H54 (cell line): ENCODE results near the gene RDH8.

Experiments
- DNase-seq: peaks from one replicate; pipeline ENCODE4 v3.0.0; 2011; ENCODE audit warnings: low spot score, mixed read lengths; ENCODE audit not compliant: insufficient read length
- FAIRE-seq: peaks from 3 replicates; lab custom pipeline; 2011; peaks lifted over from hg19 to GRCh38; lab: Jason Lieb, UNC
- POLR2A ChIP-seq: IDR thresholded peaks from 2 replicates; pipeline ENCODE4 v1.6.1; 2011; ENCODE audit warnings: low read depth, mild to moderate bottlenecking, low read length

The RDH8 gene, protein sequence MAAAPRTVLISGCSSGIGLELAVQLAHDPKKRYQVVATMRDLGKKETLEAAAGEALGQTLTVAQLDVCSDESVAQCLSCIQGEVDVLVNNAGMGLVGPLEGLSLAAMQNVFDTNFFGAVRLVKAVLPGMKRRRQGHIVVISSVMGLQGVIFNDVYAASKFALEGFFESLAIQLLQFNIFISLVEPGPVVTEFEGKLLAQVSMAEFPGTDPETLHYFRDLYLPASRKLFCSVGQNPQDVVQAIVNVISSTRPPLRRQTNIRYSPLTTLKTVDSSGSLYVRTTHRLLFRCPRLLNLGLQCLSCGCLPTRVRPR

DNA sequence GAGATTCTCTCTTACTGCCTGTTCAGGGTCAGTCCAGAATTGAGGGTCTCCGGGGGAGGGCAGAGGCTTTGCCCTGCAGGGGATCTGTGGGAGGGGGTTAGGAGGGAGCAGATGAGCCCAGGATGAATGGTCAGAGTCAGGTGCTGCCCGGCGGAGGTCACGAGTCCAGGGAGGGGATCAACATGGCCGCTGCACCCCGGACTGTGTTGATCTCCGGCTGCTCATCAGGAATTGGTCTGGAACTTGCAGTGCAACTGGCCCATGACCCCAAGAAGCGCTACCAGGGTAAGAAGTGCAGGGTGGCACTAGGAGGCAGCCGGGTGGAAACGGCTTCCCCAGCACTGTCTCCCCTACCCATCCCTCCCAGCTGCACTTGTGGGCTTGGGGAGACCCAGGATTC is at the start of gene RDH8:
Gene RDH8, plus strand, starts transcription at position 168 of the 400 bp plus-strand sequence. Its CDS starts 15 bp downstream, at position 183.
- DNase-seq (no peak), FAIRE-seq (no peak)
- no peak for TF ChIP-seq POLR2A

DNA sequence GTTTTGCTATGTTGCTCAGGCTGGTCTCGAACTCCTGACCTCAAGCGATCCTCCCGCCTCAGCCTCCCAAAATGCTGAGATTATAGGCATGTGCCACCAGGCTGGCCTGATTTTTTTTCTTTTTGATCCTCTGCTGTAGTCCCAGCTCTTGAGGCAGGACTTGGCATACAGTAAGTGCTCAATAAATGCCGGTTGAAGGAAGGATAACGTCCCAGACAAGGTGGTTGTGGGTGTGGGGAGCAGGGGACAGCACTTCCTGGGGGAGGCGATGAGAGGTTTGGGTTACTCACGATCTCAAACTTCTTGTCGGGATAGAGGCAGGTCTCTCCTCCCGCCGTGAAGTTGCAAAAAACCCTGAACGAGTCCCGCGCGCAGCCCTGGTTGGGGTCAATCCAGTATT is 47.3 kb upstream of the RDH8 start:
- DNase-seq (no peak), FAIRE-seq (no peak)
- no peak for TF ChIP-seq POLR2A

DNA sequence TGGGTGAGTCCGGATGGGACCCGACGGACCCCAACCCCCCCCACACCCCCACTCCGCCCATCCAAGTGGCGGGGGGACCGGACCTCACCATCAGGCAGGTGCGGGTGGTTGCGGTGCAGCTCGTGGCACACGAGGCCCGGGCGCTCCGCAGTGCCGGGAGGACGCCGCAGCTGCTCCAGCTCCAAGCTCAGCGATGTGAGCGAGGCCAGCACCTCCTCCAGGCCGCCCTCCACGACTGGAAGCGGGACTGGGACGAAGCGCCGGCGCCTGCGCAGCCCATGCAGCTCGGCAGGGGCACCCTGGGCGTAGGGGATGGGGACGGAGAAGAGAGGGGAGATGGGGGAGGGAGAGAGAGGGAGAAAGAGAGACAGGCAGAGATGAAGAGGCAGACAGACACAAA is 46.8 kb upstream of the RDH8 start:
- no peak for FAIRE-seq
- DNase-seq, result no peak
- no peak for TF ChIP-seq POLR2A

DNA sequence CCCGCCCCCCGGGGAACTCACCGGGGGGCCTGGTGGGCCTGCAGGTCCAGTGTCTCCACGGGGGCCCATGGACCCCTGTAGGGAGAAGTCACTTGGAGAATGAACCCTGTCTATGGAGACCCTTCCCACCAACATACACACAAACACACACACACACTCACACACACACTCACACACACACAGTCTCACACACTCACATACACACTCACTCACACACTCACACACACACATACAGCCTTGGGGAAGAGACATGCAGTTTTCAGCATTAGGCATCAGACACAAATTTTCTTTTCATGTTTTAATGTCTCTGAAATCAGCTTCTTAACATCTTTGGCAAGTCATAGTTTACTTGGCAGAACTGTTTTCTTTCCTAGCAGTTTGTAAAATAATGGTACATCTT is 46.0 kb upstream of the RDH8 start:
- DNase-seq (no peak), FAIRE-seq (no peak)
- no peak for TF ChIP-seq POLR2A

DNA sequence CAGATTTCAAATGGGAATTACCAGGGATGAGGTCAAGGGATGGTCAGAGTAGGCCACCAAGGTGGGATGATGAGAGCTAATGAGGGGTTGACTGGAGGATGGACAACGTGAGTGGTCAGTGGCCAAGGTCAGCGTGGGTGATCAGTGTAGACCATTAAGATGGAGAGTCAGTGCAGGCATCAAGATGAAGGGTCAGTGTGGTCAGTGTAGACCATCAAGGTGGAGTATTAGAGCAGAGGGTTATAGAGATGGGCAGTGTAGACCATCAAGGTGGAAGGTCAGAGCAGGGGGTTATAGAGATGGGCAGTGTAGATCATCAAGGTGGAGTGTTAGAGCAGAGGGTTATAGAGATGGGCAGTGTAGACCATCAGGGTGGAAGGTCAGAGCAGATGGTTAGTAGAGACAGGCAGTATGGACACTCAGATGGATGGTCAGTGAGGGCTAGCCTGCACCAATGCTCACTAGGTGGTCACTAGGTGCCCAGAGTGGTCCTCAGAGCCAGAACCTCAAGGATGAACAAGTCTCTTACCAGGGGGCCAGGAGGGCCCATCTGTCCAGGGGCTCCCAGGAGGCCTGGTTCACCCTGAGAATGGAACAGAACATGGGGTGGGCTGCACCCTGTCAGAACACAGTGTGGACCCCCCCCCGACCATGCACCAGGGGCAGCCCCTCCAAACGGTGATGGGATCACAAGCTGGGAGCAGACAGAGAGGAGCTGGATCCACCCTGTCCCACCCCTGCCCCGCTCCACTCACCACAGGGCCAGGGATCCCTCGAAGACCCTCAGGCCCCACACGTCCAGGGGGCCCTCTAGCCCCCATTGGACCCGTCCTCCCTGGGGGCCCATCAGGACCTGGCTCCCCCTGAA is 44.2 kb upstream of the RDH8 start:
- FAIRE-seq (no peak), DNase-seq (no peak)
- no peak for TF ChIP-seq POLR2A

DNA sequence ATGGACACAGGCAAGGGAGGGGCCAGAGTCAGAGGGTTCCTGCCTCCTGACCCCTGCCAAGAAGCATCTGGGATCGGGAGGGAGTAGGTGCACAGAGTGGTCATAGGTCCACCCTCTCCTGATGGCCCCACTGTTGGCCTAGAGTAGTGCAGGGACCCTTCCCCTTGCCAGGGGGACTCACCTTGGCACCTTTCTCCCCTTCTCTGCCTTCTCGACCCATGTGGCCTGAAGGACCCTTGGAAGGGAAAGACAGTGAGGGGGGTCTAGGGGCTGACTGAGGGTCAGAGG is 43.7 kb upstream of the RDH8 start:
- no peak for FAIRE-seq
- no peak for DNase-seq

DNA sequence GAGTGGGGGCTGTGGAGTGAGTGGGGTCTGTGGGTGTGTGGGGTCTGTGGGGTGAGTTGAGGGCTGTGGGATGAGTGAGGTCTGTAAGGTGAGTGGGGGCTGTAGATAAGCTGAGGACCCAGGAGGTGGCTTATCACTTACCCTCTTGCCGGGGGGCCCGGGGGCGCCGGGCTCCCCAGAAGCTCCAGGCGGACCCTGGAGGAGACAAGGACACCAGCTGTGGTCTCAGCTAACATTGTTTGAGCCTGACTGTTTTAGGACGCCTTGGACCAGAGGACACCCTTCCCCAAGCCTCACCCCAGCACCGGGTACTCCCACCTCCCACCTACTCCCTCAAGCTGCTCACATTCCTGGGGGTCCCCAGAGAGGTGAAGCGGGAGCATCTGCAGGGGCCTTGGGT is 42.8 kb upstream of the RDH8 start:
- no peak for TF ChIP-seq POLR2A
- FAIRE-seq (no peak), DNase-seq (no peak)

More for the DNA sequence above, 43.7 kb upstream of the RDH8 start:
- TF ChIP-seq POLR2A, result no peak

DNA sequence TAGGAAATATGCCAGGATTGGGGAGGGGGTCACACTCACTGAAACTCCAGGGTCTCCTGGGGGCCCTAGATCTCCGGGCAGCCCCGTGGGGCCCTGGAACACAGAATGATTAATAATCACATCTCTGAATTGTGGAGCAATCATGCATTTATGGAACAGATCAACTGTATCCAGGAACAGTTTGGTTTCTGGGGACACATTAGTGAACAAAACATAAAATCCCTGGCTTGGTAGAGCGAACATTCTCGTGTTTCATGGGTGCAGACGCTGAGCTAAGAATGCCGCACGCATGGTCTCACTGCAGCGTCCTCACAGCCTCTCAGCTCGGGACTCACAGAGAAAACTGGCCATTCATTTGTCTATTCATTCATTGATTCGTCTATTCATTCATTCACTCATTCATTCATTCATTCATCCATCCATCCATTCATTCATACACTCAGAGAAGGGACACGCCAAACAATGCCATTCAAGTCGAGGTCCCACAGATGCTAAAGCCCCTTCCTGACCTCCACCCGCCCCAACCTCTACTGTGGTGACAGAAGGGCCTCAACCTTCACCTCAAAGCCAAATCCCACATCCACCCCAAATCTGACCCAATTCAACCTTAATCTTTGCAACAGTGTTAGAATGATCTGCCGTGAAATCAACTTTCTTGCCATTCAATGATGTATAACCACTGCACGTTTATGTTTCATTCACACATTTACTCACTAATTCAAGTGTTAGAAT is 42.0 kb upstream of the RDH8 start:
- DNase-seq, result no peak
- no peak for TF ChIP-seq POLR2A
- FAIRE-seq, result no peak

DNA sequence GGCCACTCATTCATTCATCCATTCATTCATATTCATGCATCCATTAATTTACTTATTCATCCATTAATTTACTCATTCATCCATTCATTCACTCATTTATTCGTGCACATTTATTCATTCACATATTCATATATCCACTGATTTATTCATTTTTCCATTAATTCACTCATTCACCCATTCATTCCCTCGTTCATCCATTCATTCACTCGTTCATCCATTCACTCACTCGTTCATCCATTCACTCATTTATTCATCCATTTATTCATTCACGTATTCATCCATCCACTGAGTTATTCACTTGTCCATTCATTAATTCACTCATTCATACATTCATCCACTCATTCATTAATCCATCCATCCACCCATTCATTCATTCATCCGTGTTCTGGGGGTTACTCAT is 41.2 kb upstream of the RDH8 start:
- FAIRE-seq (no peak), DNase-seq (no peak)
- TF ChIP-seq POLR2A, result no peak

DNA sequence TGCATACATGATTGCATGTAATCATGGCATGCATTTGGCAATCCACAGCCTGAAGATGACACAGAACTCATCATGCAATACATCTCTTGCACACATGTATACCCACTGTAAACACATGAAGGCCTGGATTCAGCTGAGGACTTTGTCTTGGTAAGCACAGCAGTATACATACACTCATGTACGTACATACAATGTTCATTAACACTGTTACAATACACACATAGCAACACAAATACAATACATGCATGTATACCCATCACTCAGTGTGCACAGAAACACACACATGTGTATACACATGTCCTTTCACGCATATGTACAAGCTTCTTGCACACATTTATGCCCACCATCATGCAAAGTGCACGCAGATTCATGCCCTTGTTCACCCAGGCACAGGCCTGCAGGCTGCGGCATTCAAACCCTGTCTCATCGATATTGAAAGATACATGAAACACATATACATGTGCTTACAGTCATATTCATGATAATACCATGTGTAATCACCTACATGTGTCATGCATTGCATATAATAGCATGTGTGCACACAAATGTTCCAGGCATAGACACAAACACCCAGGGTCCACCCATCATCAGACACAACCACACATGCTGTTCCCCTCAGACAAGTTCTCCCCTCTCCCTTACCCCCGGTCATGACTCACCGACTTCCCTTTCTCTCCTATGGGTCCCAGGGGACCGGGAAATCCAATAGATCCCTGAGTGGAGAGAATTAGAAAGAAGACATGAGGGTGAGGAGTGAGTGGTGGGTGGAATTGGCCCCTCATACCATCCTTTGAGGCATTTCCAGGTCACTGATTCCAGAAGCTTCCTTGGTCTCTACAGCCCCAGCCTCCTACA is 31.6 kb upstream of the RDH8 start:
- TF ChIP-seq POLR2A, result no peak
- FAIRE-seq (no peak), DNase-seq (no peak)

DNA sequence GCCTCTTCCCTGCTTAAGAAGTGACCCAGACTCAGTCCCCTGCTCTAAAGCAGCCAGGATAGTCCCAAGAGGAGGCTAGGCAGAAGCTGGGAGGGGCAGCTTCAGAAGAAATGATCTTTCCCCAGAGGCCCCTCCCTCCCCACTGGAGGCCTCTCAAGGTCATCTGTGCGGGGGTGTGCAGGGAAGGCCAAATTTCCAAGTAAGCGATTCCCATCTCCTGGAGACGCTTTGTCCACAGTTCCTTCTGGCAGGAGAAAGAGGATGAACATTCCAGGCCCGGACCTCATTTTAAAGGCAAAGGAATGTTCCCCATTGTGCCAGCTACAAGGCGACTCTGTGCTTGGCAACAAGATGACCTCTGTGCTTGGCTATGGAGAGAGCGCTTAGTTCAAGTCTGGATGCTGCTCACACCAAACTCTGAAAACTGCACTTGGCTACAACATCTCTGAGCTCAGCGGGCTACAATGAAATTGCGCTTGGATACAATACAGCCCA is 26.4 kb upstream of the RDH8 start:
- FAIRE-seq, result no peak

DNA sequence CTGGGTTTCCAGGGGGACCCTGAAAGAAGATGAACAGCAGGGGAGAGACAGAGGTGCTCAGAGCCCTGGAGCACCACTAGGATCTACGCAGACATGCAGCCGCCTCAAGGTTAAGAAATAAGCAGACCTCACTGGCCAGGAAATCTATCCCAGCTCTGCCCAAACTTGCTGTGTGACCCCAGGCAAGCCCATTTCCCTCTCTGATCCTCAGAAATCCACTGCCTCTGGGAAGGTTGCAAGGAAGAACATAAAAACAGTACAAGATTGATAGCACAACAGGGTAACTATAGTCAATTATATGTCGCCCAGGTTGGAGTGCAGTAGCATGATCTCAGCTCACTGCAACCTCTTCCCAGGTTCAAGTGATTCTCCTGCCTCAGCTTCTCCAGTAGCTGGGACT is 23.8 kb upstream of the RDH8 start:
- FAIRE-seq, result no peak
- no peak for TF ChIP-seq POLR2A
- no peak for DNase-seq

More for the DNA sequence above, 26.4 kb upstream of the RDH8 start:
- TF ChIP-seq POLR2A, result no peak
- no peak for DNase-seq
